ENCODE data around the gene CADM2. TPM values are rescaled to one million over a fixed set of nuclear protein-coding genes. Genes with fewer than 3 reads are reported as not detected.

The CADM2 gene
- total and polyA plus RNA-seq, 2 experiments from 2014 or later: 13.3 to 47.5 TPM

- Histone ChIP-seq H3K4me3 (no peak overlapping the region), H3F3A (replicated peaks; ENCODE audit: low read depth) (no peaks in the 10 kb centered on the region), H4K20me1 (replicated peaks; ENCODE audit: insufficient read depth) (no peaks in the 10 kb centered on the region), H3K36me3 (ENCODE audit: insufficient read depth) (no peaks in the 10 kb centered on the region), H3K27ac (ENCODE audit: low read depth) (no peak overlapping the region), H3K79me2 (replicated peaks; ENCODE audit: insufficient read depth) (no peaks in the 10 kb centered on the region), H3K27me3 (ENCODE audit: insufficient read depth) (no peaks in the 10 kb centered on the region), H3K9me2 (ENCODE audit: insufficient read depth) (no peaks in the 10 kb centered on the region), H3K4me2 (no peak overlapping the region), H2AFZ (no peak overlapping the region), H3K4me1 (ENCODE audit: insufficient read depth) (peaks cover 20% of the 10 kb centered on the region)
- Mint-ChIP-seq H3K9me3 (no peaks in the 10 kb centered on the region), H3K4me1 (peaks cover 12% of the 10 kb centered on the region; the same call in 2 of the 3 replicates), H3K4me3 (no peak overlapping the region), H3K27me3 (ENCODE audit: insufficient read depth, low read depth, poor library complexity) (peaks cover 3% of the 10 kb centered on the region), H3K27ac (no peak overlapping the region), H3K36me3 (ENCODE audit: low read depth) (no peaks in the 10 kb centered on the region)
- TF ChIP-seq REST (IDR thresholded peaks at IDR 0.05; ENCODE audit: unreplicated experiment): no peak
- TF ChIP-seq ZNF462 (CRISPR knock-in tag; IDR thresholded peaks at IDR 0.05): no peak
- no peak for TF ChIP-seq EZH2 (IDR thresholded peaks at IDR 0.05; ENCODE audit: low read depth, unreplicated experiment)
- TF ChIP-seq POLR2AphosphoS5 (IDR thresholded peaks at IDR 0.05; ENCODE audit: low read depth): no peak
- no peak for TF ChIP-seq NANOG (IDR thresholded peaks at IDR 0.05; ENCODE audit: borderline replicate concordance)
- TF ChIP-seq CTCF (conservative IDR thresholded peaks at IDR 0.05; ENCODE audit: low read depth in 2 of 2): no peak
- no peak for TF ChIP-seq JUNB (IDR thresholded peaks at IDR 0.05; ENCODE audit: unreplicated experiment)
- no peak for TF ChIP-seq STAT1 (IDR thresholded peaks at IDR 0.05; ENCODE audit: unreplicated experiment)
- DNase-seq (ENCODE audit: low spot score) (no peak), ATAC-seq (no peak)
These were observed 971.9 kb downstream of the CADM2 start for GRCh38 chr3:85930718-85931117.
